ENCODE data around the gene OR6P1. TPM values are rescaled to one million over a fixed set of nuclear protein-coding genes. Genes with fewer than 3 reads are reported as not detected.

OR6P1 gene, protein sequence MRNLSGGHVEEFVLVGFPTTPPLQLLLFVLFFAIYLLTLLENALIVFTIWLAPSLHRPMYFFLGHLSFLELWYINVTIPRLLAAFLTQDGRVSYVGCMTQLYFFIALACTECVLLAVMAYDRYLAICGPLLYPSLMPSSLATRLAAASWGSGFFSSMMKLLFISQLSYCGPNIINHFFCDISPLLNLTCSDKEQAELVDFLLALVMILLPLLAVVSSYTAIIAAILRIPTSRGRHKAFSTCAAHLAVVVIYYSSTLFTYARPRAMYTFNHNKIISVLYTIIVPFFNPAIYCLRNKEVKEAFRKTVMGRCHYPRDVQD
- total RNA-seq (2021; fragmentation: NEBNext Ultra II Directional; extraction: Animal tissue kit (Norgen Biotek cat#: 25700)) (not detected in 2 replicates), polyA plus RNA-seq (2011; rRNA removed) (not detected in 2 replicates), polyA minus RNA-seq (2011; rRNA and poly(A)+ RNA removed) (not detected in 2 replicates)
- not detected for polyA plus RNA-seq (2011; cell fraction: cytosol; rRNA removed)
- not detected for polyA plus RNA-seq (2011; cell fraction: nucleus; rRNA removed)
- not detected in 4 replicates for polyA plus RNA-seq (2012, experiment 1 of 2)
- polyA plus RNA-seq (2012, experiment 2 of 2): not detected
- not detected for polyA plus RNA-seq (2013, experiment 1 of 2)
- polyA plus RNA-seq (2013, experiment 2 of 2): not detected
- polyA minus RNA-seq (2011; cell fraction: cytosol; rRNA and poly(A)+ RNA removed): not detected
- polyA minus RNA-seq (2011; cell fraction: nucleus; rRNA and poly(A)+ RNA removed): not detected
- long read RNA-seq, experiment 1: 0 reads
- long read RNA-seq, experiment 2: 0 reads

DNA sequence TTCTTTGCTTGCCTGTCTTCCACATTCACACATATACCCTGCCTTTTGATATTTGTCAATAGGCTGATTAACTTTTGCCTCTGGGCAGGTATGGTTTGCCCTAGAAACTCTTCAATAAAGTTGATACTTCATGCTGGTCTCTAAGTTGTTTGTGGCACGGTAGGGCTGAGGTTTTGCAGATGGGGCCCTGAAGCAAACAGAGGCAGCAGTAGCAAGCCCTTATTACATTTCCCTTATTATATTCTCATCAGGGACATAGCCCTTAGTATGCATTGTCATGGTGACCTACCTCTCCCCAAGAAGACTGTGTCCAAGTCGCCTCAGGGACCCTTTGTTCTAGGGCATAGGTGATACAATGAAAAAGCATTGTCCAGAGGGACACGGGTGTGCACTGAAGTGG lies at the start of gene OR6P1:
OR6P1 (minus strand) TSS at position 101 of the 400 bp plus-strand sequence. CDS start 6,976 bp downstream, outside the sequence.
- Histone ChIP-seq H3K56ac (replicated peaks; ENCODE audit: insufficient read length, low read depth, low read length) (no peak within 1 kb of the TSS), H3K18ac (ENCODE audit: extremely low read depth, low read length) (no peak within 1 kb of the TSS), H3K23me2 (ENCODE audit: low read depth, low read length) (no peaks in the 10 kb centered on the region), H2BK5ac (ENCODE audit: low read depth, low read length) (no peak within 1 kb of the TSS), H3K4ac (replicated peaks; ENCODE audit: insufficient read length, low read depth, low read length) (no peak within 1 kb of the TSS), H3K27me3 (replicated peaks in 1 of 4; ENCODE audit: control insufficient read depth in 3 of 4, extremely low read depth in 1 of 4, insufficient read depth in 3 of 4, low read length in 3 of 4) (no peaks in the 10 kb centered on the region), H3K79me2 (ENCODE audit: control insufficient read depth in 1 of 2, insufficient read depth in 2 of 2, low read length in 2 of 2) (no peaks in the 10 kb centered on the region), H3K27ac (ENCODE audit: low read depth, low read length) (no peak within 1 kb of the TSS), H3K9me3 (ENCODE audit: insufficient read depth in 2 of 2, low read depth in 1 of 2, low read length in 1 of 2) (no peaks in the 10 kb centered on the region), H3K23ac (ENCODE audit: insufficient read length) (no peak within 1 kb of the TSS), H3K36me3 (ENCODE audit: control insufficient read depth in 2 of 4, insufficient read depth in 4 of 4, low read length in 3 of 4) (no peaks in the 10 kb centered on the region), H3K9ac (replicated peaks in 1 of 4; ENCODE audit: extremely low read depth in 1 of 4, low read depth in 3 of 4, low read length in 3 of 4) (no peak within 1 kb of the TSS), H2BK12ac (ENCODE audit: low read depth, low read length) (no peak within 1 kb of the TSS), H4K20me1 (replicated peaks in 1 of 2; ENCODE audit: control insufficient read depth in 1 of 2, insufficient read depth in 2 of 2, low read length in 2 of 2) (no peaks in the 10 kb centered on the region), H3K14ac (ENCODE audit: insufficient read length) (no peak within 1 kb of the TSS), H4K8ac (ENCODE audit: extremely low read depth, insufficient read depth, low read length) (no peak within 1 kb of the TSS), H4K91ac (replicated peaks; ENCODE audit: insufficient read length, low read length) (no peak within 1 kb of the TSS), H2BK15ac (ENCODE audit: low read length) (no peak within 1 kb of the TSS), H4K5ac (ENCODE audit: insufficient read length, low read depth, low read length) (no peak within 1 kb of the TSS), H3K4me3 (ENCODE audit: extremely low read depth in 1 of 4, insufficient read depth in 2 of 4, low read depth in 3 of 4, low read length in 4 of 4) (no peak within 1 kb of the TSS), H3K4me1 (replicated peaks in 1 of 4; ENCODE audit: control insufficient read depth in 3 of 4, insufficient read depth in 4 of 4, low read length in 3 of 4) (no peaks in the 10 kb centered on the region), H2AFZ (ENCODE audit: low read length) (no peak within 1 kb of the TSS), H3K4me2 (ENCODE audit: insufficient read depth in 1 of 2, low read depth in 2 of 2, low read length in 2 of 2) (no peak within 1 kb of the TSS), H2BK120ac (replicated peaks; ENCODE audit: low read depth, low read length) (no peak within 1 kb of the TSS), H2AK5ac (ENCODE audit: low read depth, low read length) (no peak within 1 kb of the TSS), H3K79me1 (ENCODE audit: low read depth, low read length) (no peaks in the 10 kb centered on the region), H2BK20ac (ENCODE audit: low read length) (no peak within 1 kb of the TSS)
- FAIRE-seq: no peak
- CTCF ChIA-PET (ENCODE audit: partially characterized antibody): interaction anchor here (0.6 kb wide), 1 partner anchor 67 kb away, joined by 3 read pairs; no protein-coding TSS in a partner anchor
- POLR2A ChIA-PET (ENCODE audit: partially characterized antibody): no interaction called here
- no peak for DNase-seq (ENCODE audit: low read depth in 1 of 2, low spot score in 2 of 2)
- 93% methylated on average over 3 of the region's 3 CpGs; no CpG with 5 or more reads in 1 of the 2 experiments for WGBS, 2 experiments (ENCODE audit: extremely low coverage in 1 of 2, insufficient coverage in 1 of 2, insufficient read length in 1 of 2, insufficient replicate concordance in 2 of 2, low coverage in 1 of 2, low lambda C conversion rate in 2 of 2, missing lambda C conversion rate in 1 of 2)
- TF ChIP-seq KDM4A (IDR thresholded peaks at IDR 0.05; ENCODE audit: low read depth, low read length, severe bottlenecking) (no peak), YY1 (IDR thresholded peaks at IDR 0.05; ENCODE audit: low read depth, low read length) (no peak), HDAC6 (IDR thresholded peaks at IDR 0.05; ENCODE audit: low read depth, low read length) (no peak), SIX5 (IDR thresholded peaks at IDR 0.05; ENCODE audit: low read depth, low read length) (no peak), GABPA (IDR thresholded peaks at IDR 0.05; ENCODE audit: borderline replicate concordance, insufficient read depth, low read length) (no peak), PHF8 (conservative IDR thresholded peaks at IDR 0.05; ENCODE audit: low read depth, low read length) (no peak), CHD2 (IDR thresholded peaks at IDR 0.05; ENCODE audit: low read length) (no peak), TAF7 (optimal IDR thresholded peaks at IDR 0.05; ENCODE audit: borderline replicate concordance, low read depth, low read length) (no peak), HDAC2 (IDR thresholded peaks at IDR 0.05; ENCODE audit: borderline replicate concordance in 1 of 2, low read depth in 2 of 2, low read length in 2 of 2) (no peak), EP300 (IDR thresholded peaks at IDR 0.05; ENCODE audit: borderline replicate concordance in 1 of 2, low read depth in 2 of 2, low read length in 2 of 2) (no peak)
